HG03442 (cell line): ENCODE data around the gene PI4K2A.
"Not testable (repeated sequence)": the region's sequence is repeated elsewhere in the genome, so short reads cannot be mapped to it uniquely, and the experiment has no call there.

Experiments used
- ATAC-seq: cut with Tn5 transposase; IDR thresholded peaks from one replicate; pipeline ENCODE4 v1.9.1; 2021; ENCODE audit warnings: mild to moderate bottlenecking, moderate library complexity; ENCODE audit not compliant: unreplicated experiment

PI4K2A gene

DNA sequence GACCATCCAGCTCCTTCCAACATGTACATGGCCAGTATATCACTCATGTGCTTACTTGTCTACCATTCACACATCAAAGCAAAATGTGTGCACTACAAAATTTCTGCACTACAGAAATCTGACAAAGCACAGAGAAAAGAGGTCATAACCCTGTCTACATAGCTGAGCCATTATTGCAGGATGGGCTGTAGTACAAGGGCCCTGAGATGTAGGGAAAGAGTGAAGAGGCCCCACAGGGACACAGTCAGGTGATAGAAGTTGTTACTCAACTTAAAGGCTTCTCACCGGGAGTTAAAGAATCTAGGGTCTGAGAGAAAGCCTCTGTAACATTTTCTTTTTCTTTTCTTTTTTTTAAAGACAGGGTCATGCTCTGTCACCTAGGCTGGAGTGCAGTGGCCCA lies 29.1 kb downstream of the PI4K2A start:
- no peak for ATAC-seq

DNA sequence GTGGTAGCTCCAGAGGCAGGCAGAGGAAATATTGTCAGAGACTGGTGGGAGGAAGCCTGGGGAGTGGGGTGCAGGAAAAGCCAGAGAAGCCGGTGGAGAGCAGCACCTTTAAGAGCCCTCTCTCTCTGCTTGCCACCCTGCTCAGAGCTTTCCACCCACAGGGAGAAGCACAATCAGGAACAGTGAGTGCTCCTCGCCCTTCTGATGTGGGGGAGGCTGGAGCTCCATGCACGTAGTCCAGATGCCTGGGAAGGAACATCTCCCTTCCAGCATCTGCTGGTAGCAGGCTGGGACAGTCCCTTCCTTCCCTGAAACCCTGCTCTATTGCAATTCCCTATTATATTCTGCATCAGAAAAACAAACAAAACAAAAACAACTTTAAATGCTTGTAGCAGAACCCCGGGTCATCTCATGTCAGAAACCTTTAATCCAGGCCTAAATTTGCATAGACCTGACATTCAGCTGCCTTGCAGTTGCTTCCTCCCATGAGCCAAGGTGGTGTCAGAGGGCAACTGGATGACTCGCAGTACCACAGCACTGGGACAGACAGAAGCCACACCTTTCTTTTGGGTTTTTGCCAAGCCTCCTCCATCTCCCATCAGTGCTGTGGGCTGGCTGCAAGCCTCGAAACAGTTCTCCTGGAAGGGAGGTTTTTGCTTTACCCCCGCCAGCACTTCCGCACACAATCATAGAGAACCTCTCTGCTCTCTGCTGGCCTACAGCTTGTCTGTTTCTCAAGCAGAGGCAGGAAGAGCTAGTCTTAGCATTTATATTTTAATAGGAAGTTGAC lies 33.5 kb downstream of the PI4K2A start:
- no peak for ATAC-seq

DNA sequence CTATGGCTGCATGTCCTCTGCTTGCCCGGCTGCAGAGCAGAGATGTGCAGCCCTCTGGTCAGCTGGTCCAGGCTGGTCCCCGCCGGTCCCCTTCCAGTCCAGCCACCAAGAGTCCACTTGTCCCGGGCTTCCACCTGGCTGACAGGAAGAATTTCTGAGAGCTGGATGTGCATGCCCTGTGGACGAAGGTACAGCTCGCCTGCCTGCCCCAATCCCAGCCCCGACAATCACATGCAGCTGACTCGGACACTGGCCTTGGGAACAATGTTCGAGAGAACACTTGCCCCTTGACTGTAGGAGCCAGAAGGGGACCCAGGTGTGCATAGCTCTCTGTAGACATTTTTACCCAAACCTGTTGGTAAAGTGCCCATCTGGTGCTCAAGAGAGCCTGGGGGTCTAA lies 34.8 kb downstream of the PI4K2A start:
- ATAC-seq: no peak

DNA sequence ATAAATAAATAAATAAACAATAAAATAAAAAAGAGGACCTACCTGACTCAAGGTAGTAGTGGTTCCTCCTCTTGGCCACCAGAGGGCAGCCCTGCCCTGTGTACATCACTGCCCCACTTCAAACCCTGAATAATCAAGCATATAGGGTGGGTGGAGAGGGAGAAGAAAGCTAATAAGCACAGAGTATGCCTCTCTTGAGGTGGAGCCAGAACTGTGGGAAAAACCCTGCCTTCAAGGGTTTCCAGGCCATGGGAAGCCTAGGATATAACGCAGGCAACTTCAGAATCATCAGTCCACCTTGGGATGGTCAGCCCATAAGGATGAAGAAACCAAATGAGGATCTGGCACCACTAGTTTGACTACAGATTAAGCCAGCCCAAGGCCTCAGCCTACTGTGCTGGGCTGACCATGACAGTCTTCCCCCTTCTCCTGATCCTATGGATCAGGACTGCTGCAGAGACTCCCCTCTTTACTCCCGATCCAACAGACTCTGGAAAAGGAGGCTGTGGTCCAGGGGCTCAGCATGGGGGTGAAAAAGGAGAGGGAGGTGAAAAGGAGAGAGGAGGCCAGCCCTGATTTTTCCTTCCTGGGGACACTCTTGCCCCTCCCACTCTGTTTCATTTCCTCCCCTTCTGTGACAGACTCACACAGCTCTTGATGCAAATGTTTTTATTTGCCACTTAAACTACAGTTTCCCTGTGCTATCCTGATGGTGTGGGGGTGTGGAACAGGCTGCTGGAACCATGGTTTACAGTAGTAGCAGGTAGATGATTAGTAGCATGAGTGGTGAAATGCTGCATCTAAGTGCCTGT lies 36.5 kb downstream of the PI4K2A start:
- ATAC-seq: peak; percentile 64

DNA sequence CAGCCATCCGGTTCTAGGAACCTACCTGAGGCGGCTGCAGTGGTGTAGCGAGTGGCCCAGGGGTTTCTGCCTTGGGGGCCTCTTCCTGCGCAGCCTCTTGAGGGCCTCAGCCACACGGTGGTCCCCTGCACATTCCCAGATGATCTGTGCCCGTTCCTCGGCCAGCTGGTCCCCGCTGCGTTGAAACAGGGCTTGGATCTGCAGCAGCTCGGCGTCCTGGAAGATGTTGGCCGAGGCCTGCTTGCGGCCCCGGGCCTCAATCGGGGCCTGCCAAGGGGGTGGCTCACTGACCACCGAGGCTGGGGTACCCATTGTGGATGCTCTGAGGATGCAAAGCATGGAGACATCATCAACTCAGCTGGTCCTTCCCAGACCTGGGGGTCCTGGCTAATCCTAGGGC lies 39.1 kb downstream of the PI4K2A start:
- ATAC-seq: no peak

DNA sequence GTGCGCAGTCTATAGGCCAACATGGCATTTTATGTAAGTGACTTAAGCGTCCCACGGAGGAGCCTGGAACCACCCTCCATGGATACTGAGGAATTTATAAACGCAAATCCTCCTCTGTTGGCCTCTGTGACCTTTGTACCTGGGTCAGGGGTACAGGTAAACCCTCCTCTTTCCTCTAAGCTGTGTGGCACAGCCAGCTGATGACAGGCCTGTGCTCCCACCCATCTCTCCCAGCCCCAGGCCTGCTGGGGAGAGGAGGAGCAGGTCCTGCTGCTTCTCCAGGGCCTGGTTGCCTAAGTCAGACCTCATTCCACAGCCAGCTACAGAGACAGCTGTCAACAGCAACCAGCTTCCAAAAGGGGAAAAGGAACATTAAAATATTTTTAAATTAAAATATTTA lies 41.6 kb downstream of the PI4K2A start:
- no peak for ATAC-seq

DNA sequence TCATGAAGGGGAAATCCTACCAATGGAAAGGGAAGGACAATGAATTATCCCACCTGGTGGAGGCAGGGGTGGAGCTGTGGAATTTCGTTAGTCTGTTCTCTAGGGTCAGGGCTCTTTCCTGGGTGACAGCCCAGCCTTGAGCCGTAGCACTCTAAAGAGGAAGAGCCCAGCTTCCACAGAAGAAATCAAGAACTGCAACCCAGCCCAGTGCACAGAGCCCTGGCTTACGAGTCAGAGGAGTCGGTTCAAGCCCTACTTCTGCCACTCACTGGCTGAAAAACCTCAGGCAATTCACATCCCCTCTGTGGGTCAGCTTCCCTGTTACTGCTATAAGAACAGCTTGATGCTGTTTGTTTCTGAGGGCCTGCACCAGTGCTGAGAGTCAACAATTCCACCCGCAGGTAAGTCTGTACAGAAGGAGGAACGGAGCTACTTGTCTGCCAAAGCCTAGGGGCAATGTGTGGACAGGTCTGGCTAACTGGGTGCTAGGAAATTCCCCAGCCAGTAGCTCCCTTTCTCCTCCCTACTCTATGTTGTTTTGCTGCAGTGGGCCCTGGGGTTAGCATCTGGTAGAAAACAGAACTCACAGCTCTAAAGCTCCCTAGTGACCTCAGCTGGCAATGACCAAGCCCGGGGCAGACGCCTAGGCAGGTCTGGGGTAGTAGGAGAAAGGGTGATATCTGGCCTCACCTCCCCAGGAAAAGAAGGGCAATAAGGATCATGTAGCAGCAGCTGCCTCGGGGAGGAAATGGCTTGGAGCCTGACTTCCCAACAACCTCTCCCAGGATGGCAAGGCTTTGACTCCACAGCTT lies 43.3 kb downstream of the PI4K2A start:
- ATAC-seq: no peak

DNA sequence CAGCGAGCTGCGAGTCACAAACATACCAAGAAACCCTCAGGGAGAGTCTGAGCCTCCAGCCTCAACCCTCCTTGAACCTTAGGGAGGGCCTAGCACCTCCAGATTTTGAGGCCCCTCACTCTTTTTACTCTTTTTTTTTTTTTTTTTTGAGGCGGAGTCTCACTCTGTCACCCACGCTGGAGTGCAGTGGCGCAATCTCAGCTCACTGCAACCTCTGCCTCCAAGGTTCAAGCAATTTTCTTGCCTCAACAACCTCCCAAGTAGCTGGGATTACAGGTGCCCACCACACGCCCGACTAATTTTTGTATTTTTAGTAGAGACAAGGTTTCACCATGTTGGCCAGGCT lies 43.9 kb downstream of the PI4K2A start:
- not testable (repeated sequence) for ATAC-seq

DNA sequence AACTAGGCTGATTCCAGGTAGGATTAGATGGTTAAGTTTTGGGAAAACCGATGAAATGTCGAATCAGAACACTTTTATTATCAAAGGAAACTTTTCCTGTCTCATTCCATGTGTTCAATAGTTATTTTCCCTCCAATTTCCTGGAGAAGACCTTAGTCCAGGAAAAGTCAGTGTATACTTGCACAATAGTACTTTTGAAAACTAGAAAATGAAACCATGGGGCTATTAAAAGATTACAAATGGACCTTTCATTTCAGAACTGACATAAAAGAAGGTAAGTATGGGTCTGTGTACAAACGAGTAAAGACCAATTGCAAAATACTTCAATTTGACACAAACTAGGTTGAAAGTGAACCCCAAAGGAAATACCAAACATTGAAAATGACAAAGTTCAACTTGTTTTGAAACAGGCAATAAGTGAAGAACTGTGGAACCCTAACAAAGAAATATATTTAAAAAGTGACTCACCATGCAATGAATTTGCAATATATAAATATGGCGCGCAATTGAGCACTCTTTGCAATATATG lies 44.5 kb downstream of the PI4K2A start:
- ATAC-seq: no peak

DNA sequence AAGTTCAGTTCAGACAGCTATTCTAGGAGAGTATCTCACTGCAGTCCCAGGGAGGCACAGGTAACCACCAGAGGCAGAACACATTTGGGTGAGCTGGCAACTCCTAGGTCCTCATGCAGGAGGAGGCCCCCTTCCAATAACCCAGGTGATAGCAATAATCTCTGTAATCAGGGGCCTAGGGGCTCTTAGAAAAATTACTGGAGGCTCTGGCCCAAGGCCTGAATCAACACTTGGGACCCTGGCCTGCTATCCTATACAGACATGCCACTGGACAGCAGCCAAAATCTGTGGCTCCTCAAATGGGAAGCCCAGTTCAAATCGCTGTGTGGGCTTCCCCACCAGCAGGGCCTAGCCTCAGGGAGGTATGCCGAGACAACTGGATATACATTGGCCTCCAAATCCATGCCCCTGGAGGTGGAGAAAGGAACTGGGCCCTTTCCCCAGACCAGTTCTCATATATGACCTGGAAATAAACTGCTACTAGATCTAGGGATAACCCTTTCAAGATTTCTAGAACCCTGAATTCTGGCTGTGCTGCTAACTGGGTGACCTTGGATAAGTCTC lies 45.0 kb downstream of the PI4K2A start:
- no peak for ATAC-seq

DNA sequence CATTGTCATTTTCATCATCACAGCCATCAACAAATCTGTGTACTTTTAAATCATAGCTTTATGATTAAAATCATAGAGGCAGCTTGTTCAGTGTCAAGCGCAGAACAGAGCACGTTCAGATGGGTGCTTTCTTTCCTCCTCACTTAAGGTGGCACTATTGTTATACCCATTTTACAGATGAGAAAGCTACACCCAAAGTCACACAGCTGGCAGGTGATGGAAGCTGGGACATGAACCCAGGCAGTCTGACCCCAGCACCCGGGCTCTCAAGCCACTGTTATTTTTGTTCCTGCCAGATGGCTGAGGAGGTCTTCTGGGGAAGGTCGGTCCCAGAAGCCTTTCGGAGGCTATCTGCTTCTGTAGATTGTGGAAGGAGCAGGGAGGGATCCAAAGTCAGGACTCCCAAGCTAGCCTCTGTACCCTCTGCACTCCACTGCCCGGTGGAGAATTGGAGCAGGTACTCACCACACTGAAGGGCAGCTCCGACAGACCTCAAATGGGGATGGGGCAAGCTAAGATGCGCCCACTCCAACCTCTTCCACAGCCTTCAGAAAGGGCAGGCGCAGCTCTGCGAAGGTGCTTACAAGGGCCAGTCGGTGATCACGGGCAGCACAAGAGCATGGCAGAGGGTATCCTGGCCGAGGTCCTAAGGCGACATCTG lies 46.0 kb downstream of the PI4K2A start:
- no peak for ATAC-seq

DNA sequence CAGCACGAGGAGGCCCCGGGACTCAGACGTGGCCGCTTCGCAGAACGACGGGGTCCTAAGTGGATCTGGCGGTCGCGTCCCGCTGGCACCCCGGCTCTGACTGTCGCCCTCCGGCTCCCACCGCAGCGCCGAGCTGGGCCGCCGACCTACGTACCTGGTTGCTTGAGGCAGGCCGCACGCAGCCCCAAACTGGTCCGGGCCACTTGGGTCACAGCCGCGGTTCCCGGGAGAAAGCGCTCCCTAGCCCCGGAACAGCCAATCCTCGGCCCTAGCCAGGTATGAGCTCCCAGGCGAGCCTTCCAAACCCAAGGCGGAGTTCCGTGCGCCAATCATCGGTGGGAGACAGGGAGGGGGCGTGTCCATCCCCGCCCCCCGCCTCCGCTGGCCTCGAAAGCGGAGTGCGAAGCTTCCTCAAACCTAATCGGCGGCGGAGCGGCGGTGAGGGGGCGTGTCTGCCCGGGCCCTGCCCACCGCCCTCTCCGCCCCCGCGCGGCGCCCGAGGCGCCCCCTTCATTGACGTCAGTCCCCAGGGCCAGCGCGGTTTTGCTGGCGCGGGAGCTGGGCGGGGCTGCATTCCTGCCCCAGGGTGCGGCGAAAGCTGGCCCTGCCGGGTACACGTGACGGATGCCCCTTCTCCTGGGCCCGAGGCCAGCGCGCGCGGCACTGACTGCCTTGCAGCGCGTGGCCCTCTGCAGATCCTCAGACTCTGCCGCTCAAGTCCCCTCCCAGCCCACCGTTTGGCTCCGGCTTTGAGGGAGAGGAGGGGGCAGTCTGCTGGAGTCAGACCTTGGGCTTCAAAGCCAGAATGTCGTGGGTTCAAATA lies 46.7 kb downstream of the PI4K2A start, which contains the start of gene AVPI1:
AVPI1 (minus strand) TSS at position 280 of the 823 bp plus-strand sequence. CDS start 7,336 bp downstream, outside the sequence.
- ATAC-seq: peak; percentile 89

DNA sequence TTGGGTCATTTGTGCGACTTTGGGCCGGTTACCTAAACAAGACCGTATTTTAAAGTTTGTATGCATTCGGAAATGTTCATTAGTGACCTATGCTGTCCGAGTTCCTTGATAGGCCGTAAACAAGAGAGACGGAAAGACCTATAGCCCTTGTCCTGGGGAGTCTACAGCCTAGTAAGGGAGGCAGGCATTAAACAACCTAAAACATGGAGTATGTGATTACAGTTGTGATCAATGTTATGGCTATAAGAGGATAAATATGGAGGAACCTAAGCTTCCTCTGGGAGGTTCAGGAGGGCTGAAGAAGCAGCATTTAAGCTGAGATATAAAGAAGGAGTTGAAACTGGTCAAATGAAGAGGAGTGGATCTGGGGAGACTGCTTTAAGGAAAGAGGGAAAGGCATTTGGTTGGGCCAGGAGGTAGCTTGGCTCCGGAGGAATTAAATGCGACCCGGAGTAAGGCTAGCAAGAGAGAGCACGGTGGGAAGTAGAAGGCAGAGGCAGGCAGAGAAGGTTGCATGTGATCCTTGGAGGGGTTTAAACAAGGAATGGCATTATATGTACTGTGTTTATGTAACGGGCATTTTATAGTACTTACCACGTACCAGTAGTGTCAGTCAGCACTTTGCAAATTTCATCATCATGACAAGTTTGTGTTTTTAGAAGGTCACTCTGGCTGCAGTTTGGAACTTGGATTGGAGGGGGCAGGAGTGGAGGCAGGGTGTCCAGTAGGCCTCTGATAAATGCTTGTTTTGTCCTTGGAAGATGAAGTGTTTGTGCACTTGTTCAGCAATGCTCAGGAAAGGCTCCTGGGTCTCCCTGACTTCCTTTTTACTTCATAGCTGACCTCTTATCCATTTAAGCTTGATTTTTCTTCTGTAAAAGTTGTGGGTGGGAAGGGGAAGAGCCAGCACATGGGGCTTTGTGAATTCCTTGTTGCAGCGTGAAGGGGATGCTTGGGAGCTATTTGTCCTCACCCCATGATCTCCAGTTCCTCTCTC lies 47.6 kb downstream of the PI4K2A start:
- no peak for ATAC-seq

DNA sequence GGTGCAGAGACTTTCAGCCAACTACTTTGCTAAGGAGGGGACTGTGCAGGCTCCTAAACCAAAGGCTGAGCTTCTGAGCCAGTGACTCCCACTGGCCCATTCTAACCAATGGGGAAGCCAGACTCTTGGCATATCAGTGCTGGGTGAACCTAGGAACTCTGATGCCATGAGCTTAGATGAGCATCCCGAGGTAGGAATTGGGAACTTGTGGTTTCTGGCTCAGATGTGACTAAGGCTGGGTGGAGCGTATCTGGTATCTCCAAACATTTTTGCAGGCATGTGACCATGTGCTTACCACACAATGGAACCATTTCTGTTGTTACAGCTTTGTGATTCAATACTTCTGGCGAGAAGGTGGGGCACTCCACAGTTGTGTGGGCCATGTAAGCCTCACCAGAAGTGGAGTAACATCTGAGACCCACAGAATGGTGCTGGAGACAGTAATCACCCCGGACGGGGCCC lies 49.1 kb downstream of the PI4K2A start:
- no peak for ATAC-seq

DNA sequence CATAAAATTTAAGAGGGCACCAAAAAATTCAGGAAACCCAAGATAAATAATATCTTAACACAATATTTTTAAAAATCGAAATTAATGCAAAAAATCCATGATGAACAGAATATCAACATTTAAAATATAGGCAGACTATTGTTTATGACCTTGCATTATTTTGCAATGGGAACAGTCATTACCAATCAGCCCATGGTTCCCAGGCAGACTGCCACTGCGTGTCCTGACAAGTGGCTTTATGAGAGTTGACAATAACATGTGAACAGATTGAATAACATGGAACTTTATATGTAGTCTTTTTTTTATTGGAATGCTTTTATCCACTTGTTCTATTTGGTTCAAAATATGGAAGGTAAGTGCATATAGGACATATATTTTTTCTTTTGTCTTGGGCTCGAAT lies 49.7 kb downstream of the PI4K2A start:
- ATAC-seq: no peak

DNA sequence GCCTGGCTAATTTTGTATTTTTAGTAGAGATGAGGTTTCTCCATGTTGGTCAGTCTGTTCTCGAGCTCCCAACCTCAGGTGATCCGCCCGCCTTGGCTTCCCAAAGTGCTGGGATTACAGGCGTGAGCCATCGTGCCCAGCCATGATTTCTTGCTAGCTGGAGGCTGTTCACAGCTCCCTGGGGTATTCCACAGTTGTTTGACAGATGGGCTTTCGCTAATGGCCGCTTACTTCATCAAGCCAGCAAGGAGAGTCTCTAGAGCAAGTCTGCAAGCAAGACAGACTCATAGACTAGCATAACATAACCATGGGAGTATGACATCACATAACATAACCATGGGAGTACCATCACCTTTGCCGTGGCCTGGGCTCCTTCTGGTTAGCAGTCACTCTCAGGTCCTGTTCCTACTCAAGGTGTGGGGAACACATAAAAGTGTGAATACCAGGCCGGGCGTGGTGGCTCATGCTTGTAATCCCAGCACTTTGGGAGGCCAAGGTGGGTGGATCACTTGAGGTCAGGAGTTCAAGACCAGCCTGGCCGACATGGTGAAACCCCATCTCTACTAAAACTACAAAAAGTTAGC lies 57.7 kb downstream of the PI4K2A start:
- not testable (repeated sequence) for ATAC-seq

DNA sequence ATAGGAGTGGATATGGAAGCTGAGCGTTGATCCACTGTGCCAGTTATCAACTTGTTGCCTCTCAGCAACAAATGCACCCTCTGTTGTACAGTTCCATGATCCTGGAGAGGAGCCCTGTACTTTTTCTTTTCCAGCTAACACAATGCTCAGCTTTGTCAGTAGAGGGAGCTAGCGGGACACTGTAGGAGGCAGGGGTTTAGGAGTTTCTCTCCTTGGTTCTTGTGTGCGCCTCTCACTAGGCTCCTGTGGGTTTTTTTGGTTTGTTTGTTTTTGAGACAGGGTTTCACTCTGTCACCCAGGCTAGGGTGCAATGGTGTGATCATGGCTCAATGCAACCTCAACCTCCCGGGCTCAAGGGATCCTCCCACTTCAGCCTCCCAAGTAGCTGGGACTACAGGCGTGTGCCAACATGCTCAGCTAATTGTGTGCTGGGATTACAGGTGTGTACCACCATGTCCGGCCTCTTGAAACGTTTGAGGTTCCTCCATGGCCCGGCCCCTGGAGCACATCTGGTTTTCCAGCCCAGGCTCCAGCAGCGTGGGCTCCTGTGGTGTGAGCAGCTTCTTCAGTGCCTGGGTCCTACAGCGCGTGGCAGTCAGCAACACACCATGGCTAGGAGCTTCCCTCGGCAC lies 61.1 kb downstream of the PI4K2A start:
- peak; percentile 79 for ATAC-seq
